Choroid plexus epithelial cell (primary cell): ENCODE measurements around the gene PDYN.

Source experiments
- DNase-seq: peaks from one replicate; pipeline ENCODE4 v3.0.0-alpha.2; 2010; ENCODE audit warnings: low read depth
- H3K4me3 ChIP-seq: 2 replicates; pipeline ENCODE4 v1.5.1; 2011; ENCODE audit warnings: low read depth, mild to moderate bottlenecking, control low read depth, low read length, moderate library complexity
- TF ChIP-seq, protein P1 (sequence below): conservative IDR thresholded peaks from 2 replicates; pipeline ENCODE4 v1.5.1; 2011; ENCODE audit warnings: low read depth, mild to moderate bottlenecking, control low read depth, inconsistent platforms, low read length, moderate library complexity

The PDYN gene

DNA sequence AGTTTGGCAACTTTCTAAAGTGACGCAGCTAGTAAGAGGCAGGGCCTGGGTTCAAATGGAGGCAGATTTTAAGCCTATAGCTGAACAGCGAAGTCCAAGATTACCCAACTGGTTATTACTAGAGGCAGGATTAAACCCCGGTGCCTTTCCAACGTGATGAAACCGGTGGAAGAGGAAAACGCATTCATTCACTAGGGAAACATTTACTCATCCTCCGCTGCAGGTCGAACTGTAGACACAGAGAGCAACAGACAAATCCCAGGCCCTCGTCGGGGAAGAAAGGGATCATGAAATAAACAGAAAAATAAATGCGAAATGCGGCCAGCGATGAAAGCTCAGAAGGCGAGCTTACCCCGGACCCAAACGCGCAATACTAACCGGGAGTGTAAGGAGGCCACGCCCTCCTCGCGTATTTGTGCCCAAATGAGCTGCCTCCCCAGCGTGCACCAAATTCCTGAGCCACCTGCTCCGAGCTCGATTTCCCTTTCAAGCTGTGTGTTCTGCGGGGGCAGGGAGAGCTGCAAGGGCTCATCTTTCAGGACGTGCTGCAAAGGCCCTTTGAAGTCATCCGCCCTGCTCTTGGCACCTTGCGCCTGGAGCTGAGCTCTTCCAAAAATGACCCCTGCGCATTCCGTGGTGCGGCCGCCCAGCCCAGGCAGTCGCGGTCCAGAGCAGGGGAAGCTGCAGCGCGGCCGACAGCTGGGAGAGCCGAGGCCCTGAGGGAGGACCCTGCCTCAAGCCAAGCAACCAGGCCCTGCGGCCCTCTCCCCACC lies 46.9 kb downstream of the PDYN start:
- peak; percentile 19 for DNase-seq
- TF ChIP-seq, protein P1, sequence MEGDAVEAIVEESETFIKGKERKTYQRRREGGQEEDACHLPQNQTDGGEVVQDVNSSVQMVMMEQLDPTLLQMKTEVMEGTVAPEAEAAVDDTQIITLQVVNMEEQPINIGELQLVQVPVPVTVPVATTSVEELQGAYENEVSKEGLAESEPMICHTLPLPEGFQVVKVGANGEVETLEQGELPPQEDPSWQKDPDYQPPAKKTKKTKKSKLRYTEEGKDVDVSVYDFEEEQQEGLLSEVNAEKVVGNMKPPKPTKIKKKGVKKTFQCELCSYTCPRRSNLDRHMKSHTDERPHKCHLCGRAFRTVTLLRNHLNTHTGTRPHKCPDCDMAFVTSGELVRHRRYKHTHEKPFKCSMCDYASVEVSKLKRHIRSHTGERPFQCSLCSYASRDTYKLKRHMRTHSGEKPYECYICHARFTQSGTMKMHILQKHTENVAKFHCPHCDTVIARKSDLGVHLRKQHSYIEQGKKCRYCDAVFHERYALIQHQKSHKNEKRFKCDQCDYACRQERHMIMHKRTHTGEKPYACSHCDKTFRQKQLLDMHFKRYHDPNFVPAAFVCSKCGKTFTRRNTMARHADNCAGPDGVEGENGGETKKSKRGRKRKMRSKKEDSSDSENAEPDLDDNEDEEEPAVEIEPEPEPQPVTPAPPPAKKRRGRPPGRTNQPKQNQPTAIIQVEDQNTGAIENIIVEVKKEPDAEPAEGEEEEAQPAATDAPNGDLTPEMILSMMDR: no peak
- no peak overlapping the region for H3K4me3 ChIP-seq

DNA sequence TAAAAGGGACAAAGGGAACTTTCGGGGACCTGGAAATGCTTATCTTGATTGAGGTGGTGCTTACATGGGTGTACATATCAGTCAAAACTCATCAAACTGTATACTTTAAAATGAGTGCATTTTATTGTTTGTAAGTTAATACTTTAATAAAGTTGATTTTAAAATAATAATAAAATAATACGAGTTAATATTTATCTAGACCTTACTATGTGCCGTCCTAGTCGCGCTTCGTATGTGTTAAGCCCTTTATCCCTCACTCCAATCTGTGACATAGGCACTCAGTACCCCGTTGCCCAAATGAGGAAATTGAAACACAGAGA lies 47.5 kb downstream of the PDYN start:
- TF ChIP-seq, protein P1: no peak
- no peak overlapping the region for H3K4me3 ChIP-seq
- no peak for DNase-seq

DNA sequence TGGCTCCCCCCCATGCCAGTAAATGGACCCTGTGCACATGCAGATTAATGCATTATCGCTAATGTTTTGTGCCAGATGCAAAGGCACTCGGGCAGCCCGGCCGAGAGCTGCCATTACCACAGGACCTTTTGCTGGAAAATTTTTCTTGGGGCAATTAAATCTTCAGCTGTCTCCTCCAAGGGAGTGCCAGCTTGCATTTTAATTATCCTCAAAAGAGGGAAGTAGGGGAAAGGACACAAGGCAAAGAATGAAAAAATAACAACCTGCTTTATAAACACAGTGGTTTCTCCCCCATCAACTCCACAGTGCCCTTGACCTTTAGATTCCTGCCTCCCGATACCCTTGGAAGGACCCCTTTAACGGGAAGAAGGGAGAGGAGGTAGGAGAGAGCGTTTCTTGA lies 48.2 kb downstream of the PDYN start:
- TF ChIP-seq, protein P1: no peak
- H3K4me3 ChIP-seq: no peak overlapping the region
- DNase-seq: no peak

DNA sequence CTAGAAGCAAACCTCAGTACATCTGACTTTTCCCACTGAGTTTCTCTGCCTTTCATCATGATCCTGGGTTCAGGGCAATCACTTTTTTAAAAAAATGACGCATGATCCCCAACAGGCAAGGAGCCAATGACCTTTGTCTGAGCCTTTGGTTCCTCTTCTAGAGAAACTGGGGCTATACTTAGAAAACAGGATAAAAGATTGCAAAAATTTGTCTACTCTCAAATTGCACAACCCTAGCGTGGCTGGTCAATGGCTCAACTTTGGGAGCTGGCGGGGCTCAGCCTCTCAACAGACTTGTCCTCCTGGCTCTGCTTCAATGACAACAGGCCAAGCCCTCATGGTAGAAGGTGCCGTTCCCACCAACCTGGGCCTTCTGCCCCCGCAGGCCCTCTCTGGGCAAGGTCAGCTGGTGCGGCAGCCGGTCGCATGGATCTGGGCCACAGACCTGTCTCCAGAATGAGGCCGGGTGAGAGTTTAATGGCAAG lies 48.7 kb downstream of the PDYN start:
- no peak for DNase-seq
- H3K4me3 ChIP-seq: no peak overlapping the region
- TF ChIP-seq, protein P1: no peak

DNA sequence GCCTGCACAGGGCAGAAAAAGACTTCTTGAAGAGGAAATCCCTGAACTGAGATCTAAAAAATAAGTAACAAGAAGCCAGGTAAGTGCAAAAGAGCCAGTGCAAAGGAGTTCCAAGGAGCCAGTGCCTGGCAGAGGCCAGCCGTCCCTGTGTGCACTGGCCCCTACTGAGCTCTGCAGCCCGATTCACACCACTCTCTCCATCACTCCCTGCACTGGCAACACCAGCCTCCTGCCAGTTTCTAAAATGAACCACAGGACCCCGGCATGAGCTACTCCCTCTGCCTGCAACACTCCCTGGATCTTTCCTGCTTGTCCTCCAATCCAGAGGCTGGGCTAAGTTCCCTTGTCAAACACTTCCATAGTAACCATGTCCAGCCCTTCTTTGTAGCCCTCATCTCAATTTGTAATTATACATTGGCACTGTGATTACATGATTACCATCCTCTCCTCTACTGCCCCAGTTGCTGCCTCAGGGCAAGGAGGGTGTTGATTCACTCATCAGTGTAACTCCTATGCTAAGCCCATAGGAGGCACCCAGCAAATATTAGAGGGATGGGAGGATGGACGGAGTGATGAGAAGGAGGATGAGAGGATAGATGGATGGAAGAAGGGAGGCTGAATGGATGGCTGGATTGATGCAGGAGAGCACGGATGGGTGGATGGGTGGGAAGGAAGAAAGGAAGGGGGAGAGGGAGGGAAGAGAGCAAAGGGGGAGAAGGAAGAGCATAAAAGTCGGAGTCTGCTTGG lies 49.3 kb downstream of the PDYN start:
- no peak overlapping the region for H3K4me3 ChIP-seq
- no peak for DNase-seq
- TF ChIP-seq, protein P1: no peak

DNA sequence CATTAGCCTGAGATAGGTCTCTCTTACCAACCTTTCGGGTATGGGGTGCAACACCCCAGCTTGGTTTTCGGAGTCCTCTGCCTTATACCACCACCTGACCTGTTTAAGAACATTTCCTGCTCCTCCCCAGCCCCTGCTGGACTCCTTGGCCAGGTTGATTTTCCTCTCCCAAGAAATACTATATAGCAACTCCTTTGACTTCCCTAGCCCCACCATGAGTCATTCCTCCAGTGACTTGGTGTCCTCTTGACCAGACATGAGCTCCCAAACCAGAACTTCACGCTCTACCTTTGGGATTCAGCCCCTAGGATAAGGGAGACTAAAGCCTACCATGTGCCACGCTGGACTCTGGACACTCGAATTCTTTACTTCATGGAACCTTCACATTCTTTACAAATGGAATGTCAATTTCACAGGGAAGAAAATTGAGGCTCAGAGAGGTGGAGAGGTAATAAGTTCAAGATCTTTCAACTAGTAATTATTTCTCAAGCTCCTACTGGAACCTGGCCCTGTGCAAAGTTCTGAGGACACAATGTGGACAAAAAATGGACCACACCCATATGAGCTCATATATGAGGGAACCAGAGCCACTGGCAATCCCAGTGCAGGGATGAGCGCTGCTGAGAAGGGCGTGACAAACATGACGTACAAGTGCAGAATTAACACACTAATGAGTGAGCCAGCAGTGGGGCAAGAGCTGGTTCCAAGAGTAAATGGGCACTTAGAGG lies 50.4 kb downstream of the PDYN start:
- no peak overlapping the region for H3K4me3 ChIP-seq
- TF ChIP-seq, protein P1: no peak
- no peak for DNase-seq
